GM18517 (cell line): ENCODE results near the gene SYNJ2BP.
"Not testable (repeated sequence)": the region's sequence is repeated elsewhere in the genome, so short reads cannot be mapped to it uniquely, and the experiment has no call there.

ENCODE experiments used
- ATAC-seq: cut with Tn5 transposase; IDR thresholded peaks from one replicate; pipeline ENCODE4 v1.9.1; 2021; ENCODE audit warnings: mild to moderate bottlenecking, moderate library complexity; ENCODE audit not compliant: unreplicated experiment

SYNJ2BP gene

GRCh38 chr14:70416725-70417349 is at the start of gene SYNJ2BP:
Gene SYNJ2BP (minus strand): TSS chr14:70417090. CDS start chr14:70416963, 127 bp downstream.
- ATAC-seq = no peak

DNA sequence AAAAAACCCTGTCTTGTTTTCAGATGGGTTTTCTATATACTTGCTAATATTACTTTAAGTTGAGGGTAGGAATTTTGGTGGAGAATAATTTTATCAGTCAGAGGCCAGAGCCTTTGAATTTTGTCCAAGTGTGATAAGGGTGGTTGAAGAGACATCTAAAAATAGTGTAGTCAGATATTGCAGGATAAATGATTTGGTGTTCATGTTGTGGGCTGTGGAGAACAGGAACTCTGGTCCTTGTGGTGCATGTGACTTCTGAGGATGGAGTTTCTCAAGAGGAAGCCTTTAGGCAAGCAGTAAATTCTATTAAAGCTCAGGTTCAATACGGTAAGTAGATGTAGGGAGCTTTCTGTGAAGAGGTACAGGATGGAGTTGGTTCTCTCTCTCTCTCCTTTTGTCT is 37.8 kb upstream of the SYNJ2BP start:
- no peak for ATAC-seq

DNA sequence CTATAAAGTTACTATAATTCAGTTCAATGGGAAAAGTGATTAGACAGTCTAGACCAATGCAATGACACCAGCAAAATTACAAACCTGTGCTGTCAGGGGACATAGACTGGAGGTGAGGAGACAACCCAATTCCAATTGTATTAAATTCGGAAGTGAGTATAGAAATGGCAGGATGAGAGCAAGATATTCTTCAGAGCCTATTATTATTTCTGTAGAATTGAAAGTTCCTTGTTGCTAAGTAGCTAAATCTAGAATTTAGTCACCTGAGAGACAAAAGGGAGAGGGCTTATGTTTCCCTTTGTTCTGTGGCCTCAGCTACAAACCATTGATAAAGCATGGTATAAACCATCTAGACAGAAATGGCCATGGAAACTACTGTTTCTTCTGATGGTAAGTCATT is 35.0 kb upstream of the SYNJ2BP start, which contains the start of gene ADAM21:
Gene ADAM21, plus strand, starts transcription at position 301 of the 400 bp plus-strand sequence. CDS start 5,326 bp downstream, outside the sequence.
- ATAC-seq = no peak

- no peak for ATAC-seq
Measured at GRCh38 chr14:70448633-70449340, 31.9 kb upstream of the SYNJ2BP start.

- no peak for ATAC-seq
Measured at GRCh38 chr14:70442750-70443149, 25.9 kb upstream of the SYNJ2BP start.

DNA sequence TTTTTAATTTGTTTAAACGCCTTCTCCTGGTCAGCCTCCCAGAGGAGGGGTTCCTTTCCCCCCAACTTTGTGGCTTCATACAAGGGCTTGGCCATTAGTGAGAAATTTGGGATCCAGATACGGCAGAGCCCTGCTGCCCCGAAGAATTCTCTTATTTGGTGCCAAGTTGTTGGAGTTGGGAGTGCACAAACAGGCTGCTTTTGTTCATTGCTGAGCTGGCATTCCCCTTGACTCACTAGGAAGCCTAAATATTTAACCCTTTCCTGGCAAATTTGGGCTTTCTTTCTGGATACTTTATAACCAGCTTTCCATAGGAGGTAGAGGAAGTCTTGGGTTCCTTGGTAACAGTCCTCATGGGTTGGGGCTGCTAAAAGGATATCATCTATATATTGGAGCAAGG is 24.8 kb upstream of the SYNJ2BP start:
- ATAC-seq = no peak

DNA sequence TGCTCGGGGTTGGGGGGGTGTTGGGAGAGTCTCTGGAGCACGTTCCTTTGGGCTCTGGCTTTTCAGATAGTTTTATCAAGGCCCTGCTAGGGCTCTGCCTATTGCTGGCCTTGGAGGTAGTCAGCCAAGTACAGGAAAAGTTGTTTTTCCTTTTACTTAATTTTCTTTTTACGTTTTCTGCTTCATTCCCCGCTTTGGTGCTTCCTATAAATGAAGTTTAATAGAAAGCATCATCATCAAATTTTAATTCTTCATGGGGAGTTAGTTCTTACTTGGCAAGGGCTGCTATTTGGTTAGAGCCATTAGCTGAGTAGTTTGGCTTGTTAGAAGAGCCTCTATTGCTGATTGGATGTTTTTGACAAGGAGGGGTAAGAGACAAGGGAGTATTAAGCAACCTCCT is 20.0 kb upstream of the SYNJ2BP start:
- ATAC-seq = no peak

DNA sequence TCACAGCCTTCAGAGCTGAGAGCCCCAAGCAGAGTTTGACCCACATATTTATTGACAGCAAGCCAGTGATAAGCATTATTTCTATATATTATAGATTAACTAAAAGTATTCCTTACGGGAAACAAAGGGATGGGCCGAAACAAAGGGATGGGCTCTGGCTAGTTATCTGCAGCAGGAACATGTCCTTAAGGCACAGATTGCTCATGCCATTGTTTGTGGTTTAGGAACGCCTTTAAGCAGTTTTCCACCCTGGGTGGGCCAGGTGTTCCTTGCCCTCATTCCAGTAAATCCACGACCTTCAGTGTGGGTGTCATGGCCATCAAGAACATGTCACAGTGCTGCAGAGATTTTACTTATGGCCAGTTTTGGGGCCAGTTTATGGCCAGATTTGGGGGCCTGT is 9.7 kb upstream of the SYNJ2BP start:
- ATAC-seq = not testable (repeated sequence)

- ATAC-seq = no peak
Measured at GRCh38 chr14:70425354-70425753, 8.5 kb upstream of the SYNJ2BP start.

- no peak for ATAC-seq
Measured at GRCh38 chr14:70422538-70422937, 5.6 kb upstream of the SYNJ2BP start.

GRCh38 chr14:70419270-70419931 is 2.5 kb upstream of the SYNJ2BP start:
- ATAC-seq = not testable (repeated sequence)

- ATAC-seq = no peak
Measured at GRCh38 chr14:70416338-70416724, 559 bp downstream of the SYNJ2BP start.

- no peak for ATAC-seq
Measured at GRCh38 chr14:70415788-70416187, 1.1 kb downstream of the SYNJ2BP start.

- ATAC-seq = no peak
Measured at GRCh38 chr14:70407621-70408020, 9.3 kb downstream of the SYNJ2BP start.

DNA sequence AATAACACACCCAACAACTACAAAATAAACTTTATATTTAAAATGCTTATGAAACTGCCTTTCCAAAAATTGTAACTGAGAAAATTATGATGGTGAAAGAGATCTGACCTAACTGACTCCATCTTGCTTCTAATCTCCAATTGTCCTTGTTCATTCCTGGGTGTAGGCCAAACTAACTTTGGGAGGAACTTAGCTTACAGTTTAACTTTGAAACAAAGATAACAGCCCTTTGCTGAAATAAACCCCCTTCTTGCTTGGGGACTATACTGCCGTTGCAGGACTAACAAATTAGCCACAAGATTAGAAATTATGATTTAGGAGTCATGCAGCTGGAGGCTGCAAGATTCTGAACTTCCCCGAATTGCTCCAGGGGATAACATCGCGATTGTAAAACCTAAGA is 10.7 kb downstream of the SYNJ2BP start:
- ATAC-seq = not testable (repeated sequence)

- not testable (repeated sequence) for ATAC-seq
Measured at GRCh38 chr14:70403335-70403734, 13.6 kb downstream of the SYNJ2BP start.

GRCh38 chr14:70401643-70402042 is 15.2 kb downstream of the SYNJ2BP start:
- ATAC-seq = no peak

DNA sequence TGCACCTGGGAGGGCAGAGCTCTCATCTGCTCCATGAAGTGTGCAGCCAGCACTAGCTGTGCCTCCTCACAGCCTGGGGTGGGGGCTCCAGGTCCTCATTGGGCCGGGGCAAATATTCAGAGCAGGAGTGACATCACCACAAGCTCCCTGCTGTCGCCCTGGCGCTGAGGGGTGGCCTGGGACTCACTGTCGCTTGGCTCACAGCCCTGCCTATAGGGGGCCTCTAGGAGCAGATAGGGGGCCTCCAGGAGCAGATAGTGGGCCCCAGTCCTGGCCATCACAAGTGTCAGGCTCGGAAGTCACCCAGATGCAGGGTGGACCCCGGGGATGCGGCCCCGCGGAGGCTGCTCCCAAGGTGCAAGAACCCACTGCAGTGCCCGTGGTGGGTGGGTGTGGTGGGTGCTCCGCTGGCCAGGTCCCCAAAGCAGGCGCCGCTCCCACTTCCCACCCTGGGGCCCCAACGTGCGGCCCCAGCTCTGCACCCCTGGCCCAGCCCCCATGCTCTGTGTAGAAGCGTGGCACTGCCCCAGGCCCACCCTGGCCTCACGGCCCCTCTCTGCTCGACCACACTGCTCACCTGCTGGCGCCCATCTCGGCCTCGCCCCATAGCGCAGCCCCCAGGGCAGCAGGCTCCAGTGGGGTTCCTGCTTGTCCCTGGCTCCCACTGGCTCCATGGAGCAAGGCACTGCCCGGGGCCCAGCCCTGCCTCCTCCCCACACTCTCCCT is 18.0 kb downstream of the SYNJ2BP start:
- ATAC-seq = no peak

DNA sequence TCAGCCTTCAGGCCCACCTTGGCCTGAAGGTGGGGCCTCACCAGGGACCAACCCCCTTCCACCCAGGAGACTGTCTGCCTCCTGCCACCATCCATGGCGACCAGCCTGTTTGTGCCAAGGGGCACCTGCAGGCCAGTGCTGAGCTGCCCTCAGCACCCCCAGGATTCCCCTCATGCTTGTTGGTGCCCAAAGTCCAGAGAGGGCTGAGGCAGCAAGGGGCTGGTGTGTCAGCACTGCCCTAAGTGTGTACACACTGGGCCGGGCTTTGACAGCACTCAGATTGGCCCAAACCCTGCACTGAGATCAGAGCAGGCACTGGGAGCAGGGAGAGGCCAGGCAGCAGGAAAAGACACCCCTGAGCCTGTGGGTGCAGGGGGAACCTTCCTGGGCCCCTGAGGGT is 18.6 kb downstream of the SYNJ2BP start:
- no peak for ATAC-seq

DNA sequence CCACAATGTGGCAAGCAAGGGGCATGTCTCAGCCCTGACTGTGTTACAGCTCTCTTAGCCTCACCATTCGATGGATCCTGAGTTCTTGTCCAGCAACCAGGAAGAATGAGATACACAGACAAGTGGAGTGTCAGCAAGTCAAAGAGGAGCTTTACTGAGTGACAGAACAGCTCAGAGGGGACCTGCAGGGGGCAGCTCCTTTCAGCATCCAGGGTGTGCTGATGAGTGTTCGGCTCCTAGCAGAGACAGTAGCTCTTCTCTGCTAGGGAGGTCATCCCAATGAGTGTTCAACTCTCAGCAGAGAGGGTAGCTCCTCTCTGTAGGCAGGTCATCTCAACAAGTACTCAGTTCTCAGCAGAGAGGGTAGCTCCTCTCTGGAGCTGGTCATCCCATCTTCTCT is 19.1 kb downstream of the SYNJ2BP start:
- no peak for ATAC-seq

DNA sequence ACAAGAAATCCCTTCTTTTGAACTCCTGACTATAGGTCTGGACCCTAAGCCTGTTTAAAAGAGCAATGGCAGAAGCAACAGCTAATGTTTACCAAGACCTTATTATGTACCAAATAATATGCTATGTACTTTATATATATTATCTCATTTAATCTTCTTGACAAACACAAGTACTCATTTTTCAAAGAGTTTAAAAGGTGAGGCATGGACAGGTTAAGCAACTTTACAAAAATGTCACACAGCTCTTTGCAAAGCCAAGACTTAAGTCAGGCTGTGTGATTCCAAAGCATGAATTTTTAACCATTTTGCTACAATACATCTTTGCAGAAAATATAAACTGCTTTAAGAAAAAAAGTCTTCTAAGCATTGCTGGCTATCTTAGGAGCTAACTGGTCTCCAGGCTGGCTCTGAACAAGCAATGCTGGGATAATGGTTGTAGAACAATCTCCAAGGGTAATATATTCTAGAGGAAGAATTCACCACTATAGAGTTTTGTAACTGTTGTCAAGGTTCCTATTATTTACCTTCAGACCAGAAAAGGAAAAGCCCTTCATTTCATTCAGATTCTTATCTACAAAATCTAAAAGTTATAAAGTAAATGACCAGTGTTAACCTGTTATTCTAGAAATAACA is 22.1 kb downstream of the SYNJ2BP start:
- no peak for ATAC-seq
